Kidney (tissue), 14 donors: ENCODE results near the gene XYLT1. TPM values are rescaled to one million over a fixed set of nuclear protein-coding genes. Genes with fewer than 3 reads are reported as not detected.

Source experiments
- DNase-seq, 5 donors: peaks; one replicate each; pipeline ENCODE4 v3.0.0-alpha.2; 2013 to 2020
- FAIRE-seq: peaks from 2 replicates; lab custom pipeline; 2012; peaks lifted over from hg19 to GRCh38; lab: Jason Lieb, UNC
- H3K27ac ChIP-seq, 2 donors: one replicate each; pipeline ENCODE4 v1.7.0; 2013; ENCODE audit warnings: low read depth in 2 of 2, low read length in 2 of 2, inconsistent platforms in 1 of 2
- H3K27me3 ChIP-seq: one replicate; pipeline ENCODE4 v1.7.1; 2013; ENCODE audit warnings: low read length, inconsistent platforms; ENCODE audit not compliant: control insufficient read depth, insufficient read depth
- H3K36me3 ChIP-seq, 3 donors: one replicate each; pipeline versions ENCODE4 v1.7.0 to v1.7.1; 2013; ENCODE audit warnings: low read length in 3 of 3, control low read depth in 1 of 3, inconsistent platforms in 1 of 3; ENCODE audit not compliant: insufficient read depth in 3 of 3, control insufficient read depth in 2 of 3
- H3K4me1 ChIP-seq, 3 donors: one replicate each; pipeline versions ENCODE4 v1.7.0 to v1.7.1; 2013; ENCODE audit warnings: low read length in 3 of 3, inconsistent platforms in 1 of 3, low read depth in 1 of 3; ENCODE audit not compliant: control insufficient read depth in 2 of 3, insufficient read depth in 2 of 3
- H3K4me3 ChIP-seq, 3 donors: one replicate each; pipeline versions ENCODE4 v1.7.0 to v1.8.1; 2013; ENCODE audit warnings: low read length in 3 of 3, control low read depth in 1 of 3, inconsistent platforms in 1 of 3
- H3K9ac ChIP-seq, 3 donors: one replicate each; pipeline versions ENCODE4 v1.7.0 to v1.7.1; 2013; ENCODE audit warnings: low read length in 3 of 3, control low read depth in 1 of 3, inconsistent platforms in 1 of 3
- H3K9me3 ChIP-seq, 3 donors: one replicate each; pipeline versions ENCODE4 v1.7.0 to v1.7.1; 2013; ENCODE audit warnings: low read length in 3 of 3, control low read depth in 1 of 3, inconsistent platforms in 1 of 3; ENCODE audit not compliant: control insufficient read depth in 2 of 3, insufficient read depth in 1 of 3
- intact Hi-C: fragments of 100-400 bp; cut with DNase I; formaldehyde crosslinking; loops from one replicate; pipeline ENCODE4 v1.11.1; 2022
- polyA plus RNA-seq: library from polyadenylated mRNA; stranded (reverse); fragments of 350-450 nt; fragmentation: Illumina TruSeq; extraction: RNeasy Lipid Tissue Mini Kit (QIAGEN cat#74804); gene quantifications from one replicate; pipeline ENCODE4 v1.2.3, GENCODE V29; 2014; ENCODE audit warnings: low read depth, low replicate concordance; ENCODE audit not compliant: insufficient read depth
- total RNA-seq: library from RNA; stranded (reverse); fragmentation: NEBNext Ultra II Directional; extraction: Animal tissue kit (Norgen Biotek cat#: 25700); gene quantifications from one replicate; pipeline ENCODE4 v1.2.1, GENCODE V29; 2021
- TF ChIP-seq, protein P1 (sequence below): IDR thresholded peaks from 3 replicates; pipeline ENCODE4 v1.5.1; 2012; ENCODE audit warnings: mild to moderate bottlenecking, moderate library complexity, borderline replicate concordance; ENCODE audit not compliant: insufficient read depth; ENCODE audit errors: extremely low read depth
- donor health status: control.
- donor health status: control.
- donor health status: control.
- donor health status: control.
- donor health status: control.
- donor health status: DM: yes; HTN: yes; CAD: no.
- donor health status: Normal renal cell carcinoma (clear cell type).

XYLT1 gene
- total and polyA plus RNA-seq, 2 donors from 2014 or later: 0.52 to 7.6 TPM

DNA sequence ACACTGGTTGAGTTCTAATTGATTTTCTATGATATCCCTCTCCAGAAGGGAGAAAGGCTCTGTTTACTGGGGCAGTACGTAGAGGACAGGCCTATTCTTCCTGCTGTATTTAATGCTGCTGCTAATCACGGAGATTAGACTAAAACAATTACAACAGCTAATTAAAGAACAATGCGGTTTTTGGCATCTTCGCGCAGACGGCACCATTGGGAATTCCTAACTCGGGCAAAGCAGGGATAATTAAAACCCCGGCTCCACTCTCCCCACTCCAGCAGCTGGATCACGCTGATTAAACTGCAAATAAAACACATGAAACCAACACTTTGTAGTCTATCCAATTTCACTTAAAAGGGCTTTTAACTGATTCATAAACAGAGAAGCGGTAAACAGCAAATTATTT, 147.6 kb downstream of the XYLT1 start:
- Histone ChIP-seq H3K9ac (no peak overlapping the region), H3K36me3 (no peaks in the 10 kb centered on the region), H3K4me1 (no peaks in the 10 kb centered on the region), H3K9me3 (no peaks in the 10 kb centered on the region), H3K27me3 (no peaks in the 10 kb centered on the region), H3K4me3 (no peak overlapping the region), H3K27ac (no peak overlapping the region)
- FAIRE-seq (no peak), DNase-seq (no peak)
- intact Hi-C loops: no loop called here
- TF ChIP-seq, protein P1, sequence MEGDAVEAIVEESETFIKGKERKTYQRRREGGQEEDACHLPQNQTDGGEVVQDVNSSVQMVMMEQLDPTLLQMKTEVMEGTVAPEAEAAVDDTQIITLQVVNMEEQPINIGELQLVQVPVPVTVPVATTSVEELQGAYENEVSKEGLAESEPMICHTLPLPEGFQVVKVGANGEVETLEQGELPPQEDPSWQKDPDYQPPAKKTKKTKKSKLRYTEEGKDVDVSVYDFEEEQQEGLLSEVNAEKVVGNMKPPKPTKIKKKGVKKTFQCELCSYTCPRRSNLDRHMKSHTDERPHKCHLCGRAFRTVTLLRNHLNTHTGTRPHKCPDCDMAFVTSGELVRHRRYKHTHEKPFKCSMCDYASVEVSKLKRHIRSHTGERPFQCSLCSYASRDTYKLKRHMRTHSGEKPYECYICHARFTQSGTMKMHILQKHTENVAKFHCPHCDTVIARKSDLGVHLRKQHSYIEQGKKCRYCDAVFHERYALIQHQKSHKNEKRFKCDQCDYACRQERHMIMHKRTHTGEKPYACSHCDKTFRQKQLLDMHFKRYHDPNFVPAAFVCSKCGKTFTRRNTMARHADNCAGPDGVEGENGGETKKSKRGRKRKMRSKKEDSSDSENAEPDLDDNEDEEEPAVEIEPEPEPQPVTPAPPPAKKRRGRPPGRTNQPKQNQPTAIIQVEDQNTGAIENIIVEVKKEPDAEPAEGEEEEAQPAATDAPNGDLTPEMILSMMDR: no peak

DNA sequence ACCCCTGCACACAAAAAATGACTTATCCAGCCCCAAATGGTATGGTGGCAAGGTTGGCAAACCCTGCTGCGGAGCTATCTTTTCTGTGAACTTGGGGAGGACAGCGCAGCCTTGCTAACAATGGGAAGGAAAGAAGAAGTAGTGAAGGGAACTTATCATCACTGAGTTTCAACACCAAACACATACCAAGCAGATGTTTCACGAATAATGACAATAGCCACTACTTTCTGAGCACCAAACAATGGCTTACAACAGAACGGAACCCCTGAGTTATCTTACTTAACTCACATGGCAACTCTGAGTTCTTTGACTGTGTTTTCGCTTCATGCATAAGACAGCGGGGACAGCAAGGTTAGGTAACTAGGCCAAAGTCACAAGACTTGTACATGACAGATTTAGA, 148.9 kb downstream of the XYLT1 start:
- Histone ChIP-seq H3K9ac (no peak overlapping the region), H3K4me3 (no peak overlapping the region), H3K4me1 (no peaks in the 10 kb centered on the region), H3K9me3 (no peaks in the 10 kb centered on the region), H3K27ac (no peak overlapping the region), H3K36me3 (no peaks in the 10 kb centered on the region), H3K27me3 (no peaks in the 10 kb centered on the region)
- TF ChIP-seq, protein P1: no peak
- intact Hi-C loops: no loop called here
- DNase-seq: no peak
- FAIRE-seq: no peak

DNA sequence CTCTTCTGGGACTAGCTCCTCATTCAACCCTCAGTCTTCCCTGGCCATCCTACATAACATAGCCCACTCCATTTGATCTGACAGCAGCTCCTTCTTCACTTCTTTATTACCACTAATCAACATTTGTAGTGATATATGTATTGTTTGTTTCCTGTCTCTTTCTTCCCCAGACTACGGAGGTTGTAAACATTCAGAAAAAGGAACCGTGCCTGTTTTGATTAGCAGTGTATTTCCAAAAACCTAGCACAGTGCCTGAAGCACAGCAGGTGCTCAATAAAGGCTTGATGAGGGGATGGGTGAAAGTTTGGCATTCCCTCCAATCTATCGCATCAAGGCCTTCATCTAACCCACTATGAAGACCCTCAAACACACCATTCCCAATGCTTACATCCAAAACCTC, 150.8 kb downstream of the XYLT1 start:
- no peak for FAIRE-seq
- Histone ChIP-seq H3K9ac (no peak overlapping the region), H3K27me3 (no peaks in the 10 kb centered on the region), H3K27ac (no peak overlapping the region), H3K36me3 (no peaks in the 10 kb centered on the region), H3K4me1 (no peaks in the 10 kb centered on the region), H3K4me3 (no peak overlapping the region), H3K9me3 (no peaks in the 10 kb centered on the region)
- DNase-seq: no peak
- intact Hi-C loops: no loop called here
- TF ChIP-seq, protein P1: no peak

DNA sequence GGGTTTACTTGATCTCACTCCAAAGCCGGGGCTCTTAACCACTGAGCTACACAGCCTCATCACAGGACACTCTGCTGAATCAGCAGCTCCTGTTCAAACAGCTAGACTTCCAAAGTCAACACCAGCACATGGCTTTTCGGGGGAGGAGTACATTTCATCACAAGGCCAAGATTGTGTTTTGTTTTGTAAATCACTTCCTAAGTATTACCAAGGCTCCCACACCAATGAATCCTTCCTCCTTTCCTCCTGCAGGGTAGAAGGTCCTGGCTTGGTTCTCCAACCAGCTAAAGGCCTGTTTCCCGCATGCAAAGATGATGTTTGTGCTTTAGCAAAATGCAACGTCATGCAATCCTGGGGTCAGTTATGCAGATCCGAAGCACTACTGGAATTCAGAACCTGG, 152.5 kb downstream of the XYLT1 start:
- DNase-seq: peak in 3 of 5 donors; percentile 42 to 80 (median 58)
- no peak for FAIRE-seq
- intact Hi-C loops: no loop called here
- Histone ChIP-seq H3K27ac (no peak overlapping the region), H3K9ac (no peak overlapping the region), H3K9me3 (no peaks in the 10 kb centered on the region), H3K4me1 (peaks cover 0 to 2% (median 0%) of the 10 kb centered on the region in 3 donors), H3K27me3 (no peaks in the 10 kb centered on the region), H3K36me3 (no peaks in the 10 kb centered on the region), H3K4me3 (no peak overlapping the region)
- TF ChIP-seq, protein P1: no peak
